Gastrocnemius medialis (tissue), 4 donors: ENCODE data around the gene JDP2. TPM values are rescaled to one million over a fixed set of nuclear protein-coding genes. Genes with fewer than 3 reads are reported as not detected.
A peak's percentile ranks its signal among the peaks of the same experiment; 100 is the strongest.

Source experiments
- ATAC-seq, 2 donors: fragments of 150-250 bp; one replicate each; pipeline ENCODE4 v1.9.1; 2016
- DNase-seq, 2 donors: peaks; one replicate each; pipeline ENCODE4 v3.0.0-alpha.2; 2019
- H3K27ac ChIP-seq, 4 donors: fragments of 200-600 bp; sonication (generic); 1 replicate in 1 of 4; 2 replicates in 3 of 4; pipeline ENCODE4 v1.5.1; 2016 to 2018; ENCODE audit warnings: mild to moderate bottlenecking in 2 of 4, moderate library complexity in 1 of 4
- H3K27me3 ChIP-seq, 3 donors: fragments of 200-600 bp; sonication (generic) in 2 of 3; 1 replicate in 1 of 3; 2 replicates in 2 of 3; pipeline versions ENCODE4 v1.5.1 to v1.6.0; 2016 to 2019; ENCODE audit warnings: mild to moderate bottlenecking in 1 of 3, moderate library complexity in 1 of 3
- H3K36me3 ChIP-seq, 2 donors: fragments of 200-600 bp; sonication (generic) in 1 of 2; one replicate each; pipeline ENCODE4 v1.5.1; 2017 to 2018
- H3K4me1 ChIP-seq, 2 donors: fragments of 200-600 bp; sonication (generic) in 1 of 2; one replicate each; pipeline ENCODE4 v1.5.1; 2016 to 2017; ENCODE audit warnings: mild to moderate bottlenecking in 2 of 2
- H3K4me3 ChIP-seq, 4 donors: fragments of 200-600 bp; sonication (generic) in 3 of 4; 1 replicate in 1 of 4; 2 replicates in 3 of 4; pipeline ENCODE4 v1.5.1; 2016 to 2019; ENCODE audit warnings: mild to moderate bottlenecking in 2 of 4
- H3K9me3 ChIP-seq, 3 donors: fragments of 200-600 bp; sonication (generic) in 2 of 3; 1 replicate in 1 of 3; 2 replicates in 2 of 3; pipeline ENCODE4 v1.5.1; 2016 to 2019
- POLR2A ChIP-seq, 2 donors: fragments of 450-650 bp; IDR thresholded peaks; one replicate each; pipeline ENCODE4 v1.6.1; 2017; ENCODE audit warnings: antibody characterized with exemption in 2 of 2, mild to moderate bottlenecking in 2 of 2, moderate library complexity in 2 of 2
- in situ Hi-C, 4 donors: fragments of 200-750 bp; cut with MboI; loops; one replicate each; pipeline versions ENCODE4 v1.15.0 to v1.8.0; 2017; ENCODE audit warnings: low sequenced_read_pairs in 4 of 4
- intact Hi-C: fragments of 100-400 bp; cut with DNase I; formaldehyde crosslinking; loops from one replicate; pipeline ENCODE4 v1.15.1; 2023; ENCODE audit warnings: low total_unique reads
- total RNA-seq, 4 donors: library from RNA; depleted of rRNA; stranded (reverse); fragments of >200 nt; gene quantifications; one replicate each; pipeline versions ENCODE4 v1.1.0 to v1.2.3, GENCODE V29; 2016
- TF ChIP-seq, protein P1 (sequence below), 5 experiments: fragments of 450-650 bp in 3 of 5; fragments of 200-600 bp in 2 of 5; sonication (generic) in 2 of 5; IDR thresholded peaks in 4 of 5; conservative IDR thresholded peaks in 1 of 5; 1 replicate in 4 of 5; 2 replicates in 1 of 5; pipeline ENCODE4 v1.5.1; 2016 to 2019; ENCODE audit warnings: antibody characterized with exemption in 5 of 5, mild to moderate bottlenecking in 3 of 5, moderate library complexity in 3 of 5

JDP2 gene
- total RNA-seq, 4 donors from 2014 or later = 17.3 to 80.2 (median 31.7) TPM

DNA sequence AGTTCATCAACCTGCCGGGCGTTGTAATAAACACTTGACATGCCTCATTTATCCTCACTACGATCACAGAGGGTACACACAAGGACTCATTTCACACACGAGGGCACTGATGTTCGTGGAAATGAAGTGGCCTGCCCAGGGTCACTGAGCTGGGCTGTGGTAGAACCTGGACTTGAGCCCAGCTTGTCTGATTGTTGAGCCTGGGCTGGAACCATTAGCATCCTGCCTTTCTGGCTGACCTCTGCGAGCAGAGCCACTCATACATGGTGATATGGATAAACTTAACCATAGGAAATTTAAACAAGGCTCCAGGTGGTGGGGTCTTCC, 16.6 kb upstream of the JDP2 start:
- ATAC-seq (no peak), DNase-seq (no peak)
- in situ Hi-C loops = loop anchor here in 2 of 4 donors (5.0 to 10.0 kb wide), 2 partner anchors 104 to 106 kb away; no protein-coding TSS in a partner anchor
- H3K9me3 ChIP-seq = no peaks in the 10 kb centered on the region
- peaks cover 18 to 27% of the 10 kb centered on the region in 2 donors for H3K4me1 ChIP-seq
- intact Hi-C loops = loop anchor here (5.0 kb wide), 1 partner anchor 76 kb away; no protein-coding TSS in a partner anchor
- H3K36me3 ChIP-seq = no peaks in the 10 kb centered on the region
- no peaks in the 10 kb centered on the region for H3K27me3 ChIP-seq
- no peak overlapping the region for H3K27ac ChIP-seq
- no peak overlapping the region for H3K4me3 ChIP-seq
- TF ChIP-seq, protein P1, sequence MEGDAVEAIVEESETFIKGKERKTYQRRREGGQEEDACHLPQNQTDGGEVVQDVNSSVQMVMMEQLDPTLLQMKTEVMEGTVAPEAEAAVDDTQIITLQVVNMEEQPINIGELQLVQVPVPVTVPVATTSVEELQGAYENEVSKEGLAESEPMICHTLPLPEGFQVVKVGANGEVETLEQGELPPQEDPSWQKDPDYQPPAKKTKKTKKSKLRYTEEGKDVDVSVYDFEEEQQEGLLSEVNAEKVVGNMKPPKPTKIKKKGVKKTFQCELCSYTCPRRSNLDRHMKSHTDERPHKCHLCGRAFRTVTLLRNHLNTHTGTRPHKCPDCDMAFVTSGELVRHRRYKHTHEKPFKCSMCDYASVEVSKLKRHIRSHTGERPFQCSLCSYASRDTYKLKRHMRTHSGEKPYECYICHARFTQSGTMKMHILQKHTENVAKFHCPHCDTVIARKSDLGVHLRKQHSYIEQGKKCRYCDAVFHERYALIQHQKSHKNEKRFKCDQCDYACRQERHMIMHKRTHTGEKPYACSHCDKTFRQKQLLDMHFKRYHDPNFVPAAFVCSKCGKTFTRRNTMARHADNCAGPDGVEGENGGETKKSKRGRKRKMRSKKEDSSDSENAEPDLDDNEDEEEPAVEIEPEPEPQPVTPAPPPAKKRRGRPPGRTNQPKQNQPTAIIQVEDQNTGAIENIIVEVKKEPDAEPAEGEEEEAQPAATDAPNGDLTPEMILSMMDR (IDR thresholded peaks at IDR 0.05 in 4 of 5, conservative IDR thresholded peaks at IDR 0.05 in 1 of 5) = no peak
- no peak for TF ChIP-seq POLR2A (IDR thresholded peaks at IDR 0.05)

DNA sequence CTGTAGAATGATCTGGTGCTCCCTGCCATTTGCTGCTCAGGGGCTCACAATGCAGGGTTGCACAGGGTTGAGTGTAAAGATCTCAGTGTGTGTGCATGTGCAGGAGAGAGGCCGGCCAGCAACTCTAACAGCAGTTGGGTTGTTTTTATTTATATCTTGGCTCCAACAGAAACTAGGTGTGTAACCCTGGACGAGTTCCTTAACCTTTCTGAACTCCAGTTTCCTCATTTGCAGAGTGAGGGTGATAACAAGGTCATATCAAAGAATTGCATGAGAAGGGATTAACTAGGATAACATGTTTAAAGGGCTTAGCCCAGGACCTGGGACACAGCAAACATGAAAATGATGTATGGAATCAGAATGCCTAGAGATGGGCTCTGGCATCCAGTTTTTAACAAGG, 14.8 kb upstream of the JDP2 start:
- ATAC-seq (no peak), DNase-seq (no peak)
- H3K4me3 ChIP-seq = no peak overlapping the region
- H3K4me1 ChIP-seq = peaks cover 18 to 27% of the 10 kb centered on the region in 2 donors
- in situ Hi-C loops (loop anchor here in 2 of 4 donors (5.0 to 10.0 kb wide), 2 partner anchors 106 to 108 kb away; no protein-coding TSS in a partner anchor), intact Hi-C loops (loop anchor here (5.0 kb wide), 1 partner anchor 74 kb away; no protein-coding TSS in a partner anchor)
- H3K27ac ChIP-seq = no peak overlapping the region
- TF ChIP-seq, protein P1 (IDR thresholded peaks at IDR 0.05 in 4 of 5, conservative IDR thresholded peaks at IDR 0.05 in 1 of 5) = no peak
- TF ChIP-seq POLR2A (IDR thresholded peaks at IDR 0.05) = no peak
- H3K9me3 ChIP-seq = no peaks in the 10 kb centered on the region
- H3K36me3 ChIP-seq = no peaks in the 10 kb centered on the region
- H3K27me3 ChIP-seq = no peaks in the 10 kb centered on the region

DNA sequence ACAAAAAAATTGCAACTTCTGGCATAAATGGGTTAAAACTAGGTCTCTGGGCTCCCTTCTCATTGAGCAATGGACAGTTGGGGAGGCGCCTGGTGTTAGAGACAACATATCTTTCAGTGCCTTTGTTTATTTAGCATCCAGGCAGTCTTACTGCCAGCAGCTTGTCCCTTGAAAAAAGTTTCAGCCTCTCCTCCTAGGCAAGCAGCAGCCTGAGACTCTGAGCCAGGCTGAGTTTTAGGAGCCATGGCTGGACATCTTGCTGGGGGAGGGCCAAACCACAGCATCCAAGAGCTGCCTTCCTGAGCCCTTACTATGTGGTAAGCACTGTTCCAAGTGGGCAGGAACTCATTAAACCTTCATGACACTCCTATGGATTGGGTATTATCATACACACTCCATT, 10.1 kb upstream of the JDP2 start:
- Histone ChIP-seq H3K36me3 (no peaks in the 10 kb centered on the region), H3K27me3 (no peaks in the 10 kb centered on the region), H3K4me1 (peaks cover 4 to 5% of the 10 kb centered on the region in 2 donors), H3K4me3 (no peak overlapping the region), H3K9me3 (no peaks in the 10 kb centered on the region), H3K27ac (no peak overlapping the region)
- peak in 1 of 2 donors; percentile 15 for DNase-seq
- no peak for ATAC-seq
- no peak for TF ChIP-seq POLR2A (IDR thresholded peaks at IDR 0.05)
- TF ChIP-seq, protein P1 (IDR thresholded peaks at IDR 0.05 in 4 of 5, conservative IDR thresholded peaks at IDR 0.05 in 1 of 5) = no peak
- in situ Hi-C loops (loop anchor here in 1 of 4 donors (10.0 kb wide), 1 partner anchor 113 kb away; no protein-coding TSS in a partner anchor), intact Hi-C loops (no loop called here)

DNA sequence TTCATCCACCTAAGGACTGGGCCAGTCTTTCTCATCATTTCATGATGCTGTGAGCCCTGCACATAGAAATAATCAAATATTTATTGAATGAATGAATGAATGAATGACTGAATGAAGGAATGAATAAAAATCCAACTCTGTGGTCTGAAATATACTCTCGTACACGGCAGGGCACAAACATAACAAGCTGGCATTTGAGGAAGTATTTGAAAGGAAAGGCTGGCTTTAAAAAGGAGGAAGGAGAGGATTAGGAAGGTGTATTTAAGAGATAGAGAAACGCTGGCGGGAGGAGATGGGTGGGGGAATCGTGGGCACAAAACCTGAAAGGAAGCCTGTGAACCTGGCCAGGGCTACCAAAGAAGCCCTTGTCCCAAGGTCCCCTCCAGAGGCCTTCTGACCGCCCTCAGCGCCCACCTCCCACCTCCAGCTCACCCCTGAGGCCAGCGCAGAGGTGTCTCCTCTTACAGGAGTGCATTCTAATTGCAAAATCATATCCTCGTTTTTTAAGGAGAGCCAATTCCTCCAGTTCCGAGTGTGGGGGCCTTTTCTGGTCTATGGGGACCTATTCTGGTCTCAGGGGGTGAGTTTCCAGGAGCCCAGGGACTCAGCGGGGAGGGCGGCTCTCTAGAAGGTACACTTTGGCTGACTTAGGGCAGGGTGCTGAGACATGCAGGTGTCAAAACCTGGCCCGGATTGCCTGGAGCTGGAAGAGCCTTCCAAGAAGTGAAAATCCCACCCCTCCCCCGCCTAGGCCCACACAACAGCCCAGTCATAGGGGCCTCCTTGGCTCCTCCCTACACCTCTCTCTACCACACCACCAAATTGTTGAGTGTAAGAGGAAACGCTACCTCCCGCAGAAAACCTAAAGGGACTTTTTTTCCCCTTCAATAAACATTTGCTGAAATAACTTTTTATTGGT, 8.7 kb upstream of the JDP2 start:
- no peaks in the 10 kb centered on the region for H3K4me1 ChIP-seq
- DNase-seq (peak in 1 of 2 donors; percentile 33), ATAC-seq (peak in 1 of 2 donors; percentile 14)
- H3K9me3 ChIP-seq = no peaks in the 10 kb centered on the region
- H3K4me3 ChIP-seq = no peak overlapping the region
- H3K36me3 ChIP-seq = no peaks in the 10 kb centered on the region
- H3K27ac ChIP-seq = no peak overlapping the region
- H3K27me3 ChIP-seq = no peaks in the 10 kb centered on the region
- intact Hi-C loops = no loop called here
- TF ChIP-seq, protein P1 (IDR thresholded peaks at IDR 0.05 in 4 of 5, conservative IDR thresholded peaks at IDR 0.05 in 1 of 5) = no peak
- TF ChIP-seq POLR2A (IDR thresholded peaks at IDR 0.05) = no peak
- in situ Hi-C loops = loop anchor here in 1 of 4 donors (10.0 kb wide), 1 partner anchor 114 kb away; no protein-coding TSS in a partner anchor
